HG02571 (cell line): ENCODE measurements around the gene CDC37L1.
A peak's percentile ranks its signal among the peaks of the same experiment; 100 is the strongest.
"Not testable (repeated sequence)": the region's sequence is repeated elsewhere in the genome, so short reads cannot be mapped to it uniquely, and the experiment has no call there.

ENCODE experiments used
- ATAC-seq: cut with Tn5 transposase; IDR thresholded peaks from one replicate; pipeline ENCODE4 v1.9.1; 2021; ENCODE audit warnings: mild to moderate bottlenecking, moderate library complexity; ENCODE audit not compliant: unreplicated experiment

Gene CDC37L1

GRCh38 chr9:4679268-4680172 is at the start of gene CDC37L1:
TSS of gene CDC37L1 (plus strand) at chr9:4679569. CDS start at chr9:4679768, 199 bp downstream.
- ATAC-seq: peak; percentile 97

- no peak for ATAC-seq
These were observed 48.5 kb upstream of the CDC37L1 start for GRCh38 chr9:4630836-4631235.

GRCh38 chr9:4638968-4639367 is 40.4 kb upstream of the CDC37L1 start:
- no peak for ATAC-seq

- ATAC-seq: no peak
These were observed 39.9 kb upstream of the CDC37L1 start for GRCh38 chr9:4639420-4639819.

- ATAC-seq: no peak
These were observed 39.3 kb upstream of the CDC37L1 start for GRCh38 chr9:4640027-4640426.

- no peak for ATAC-seq
These were observed 37.0 kb upstream of the CDC37L1 start for GRCh38 chr9:4642351-4642750.

GRCh38 chr9:4654084-4654483 is 25.3 kb upstream of the CDC37L1 start:
- ATAC-seq: no peak

- no peak for ATAC-seq
These were observed 24.8 kb upstream of the CDC37L1 start for GRCh38 chr9:4654538-4654937.

GRCh38 chr9:4656196-4656595 is 23.2 kb upstream of the CDC37L1 start:
- ATAC-seq: not testable (repeated sequence)

GRCh38 chr9:4656621-4657020 is 22.7 kb upstream of the CDC37L1 start:
- ATAC-seq: no peak

GRCh38 chr9:4657426-4658159 is 21.8 kb upstream of the CDC37L1 start:
- no peak for ATAC-seq

GRCh38 chr9:4660665-4661064 is 18.7 kb upstream of the CDC37L1 start:
- ATAC-seq: not testable (repeated sequence)

GRCh38 chr9:4661165-4661564 is 18.2 kb upstream of the CDC37L1 start:
- no peak for ATAC-seq

- ATAC-seq: no peak
These were observed 17.8 kb upstream of the CDC37L1 start for GRCh38 chr9:4661611-4662010.

GRCh38 chr9:4662108-4662988 is 17.0 kb upstream of the CDC37L1 start, which contains the start of gene PLPP6:
TSS of gene PLPP6 (plus strand) at chr9:4662294. CDS start at chr9:4662376, 82 bp downstream.
- ATAC-seq: peak; percentile 86

- no peak for ATAC-seq
These were observed 16.2 kb upstream of the CDC37L1 start for GRCh38 chr9:4662989-4663792.

- ATAC-seq: no peak
These were observed 15.4 kb upstream of the CDC37L1 start for GRCh38 chr9:4663956-4664355.

- no peak for ATAC-seq
These were observed 14.0 kb upstream of the CDC37L1 start for GRCh38 chr9:4665357-4665756.

GRCh38 chr9:4666042-4666699 is 13.2 kb upstream of the CDC37L1 start, which contains the start of gene SPATA6L:
TSS of gene SPATA6L (minus strand) at chr9:4666480. CDS start at chr9:4666250, 230 bp downstream.
- peak; percentile 44 for ATAC-seq
